ENCODE data around the gene RPAP3.

The RPAP3 gene

DNA sequence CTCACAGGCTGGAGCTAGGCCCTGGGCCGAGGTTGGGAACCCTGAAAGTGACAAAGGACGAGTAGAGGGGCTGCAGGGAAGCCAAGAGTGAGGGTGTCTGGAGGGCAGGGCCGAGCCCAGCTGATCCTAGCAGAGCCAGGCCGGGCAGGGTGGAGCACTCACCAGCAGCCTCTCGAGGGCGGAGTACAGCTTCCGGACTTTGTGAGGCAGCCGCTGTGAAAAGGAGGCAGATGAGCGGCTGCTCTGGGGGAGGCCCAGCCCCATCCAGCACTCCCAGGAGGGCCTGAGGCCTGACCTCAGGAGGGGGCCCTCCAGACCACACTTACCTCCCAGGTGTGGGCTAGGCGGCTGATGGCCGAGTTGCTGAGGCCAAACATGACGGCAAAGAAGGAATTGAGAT is 34.1 kb upstream of the RPAP3 start:
- Histone ChIP-seq H3K4me3 (ENCODE audit: low read length) (no peak overlapping the region), H3K27ac (ENCODE audit: low read depth, low read length) (no peak overlapping the region), H3K4me1 (ENCODE audit: control insufficient read depth, insufficient read depth, low read length) (peaks cover 20% of the 10 kb centered on the region), H3K36me3 (ENCODE audit: control insufficient read depth, insufficient read depth, low read length) (no peaks in the 10 kb centered on the region), H3K9ac (ENCODE audit: low read length) (no peak overlapping the region), H3K27me3 (ENCODE audit: control insufficient read depth, insufficient read depth, low read length) (no peaks in the 10 kb centered on the region)

DNA sequence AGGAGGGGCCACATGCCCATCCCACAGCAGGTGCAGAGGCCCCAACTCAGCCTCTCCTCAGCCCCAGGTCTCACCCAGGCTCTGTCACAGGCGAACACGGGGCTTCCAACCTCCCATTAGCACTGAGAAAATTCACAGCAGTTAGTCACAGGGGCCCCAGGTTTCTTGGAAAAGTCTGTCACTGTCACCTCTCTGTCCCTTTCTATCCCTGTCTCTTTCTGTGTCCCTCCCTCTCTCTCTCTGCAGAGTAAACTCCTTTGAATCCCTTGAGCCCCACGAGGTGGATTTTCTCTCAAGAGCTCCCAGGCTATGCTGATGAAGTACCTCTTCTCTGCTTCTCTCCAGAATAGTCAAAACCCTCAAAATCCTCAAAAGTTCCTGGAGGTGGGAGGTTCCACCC is 33.5 kb upstream of the RPAP3 start:
- H3K36me3 ChIP-seq (ENCODE audit: control insufficient read depth, insufficient read depth, low read length), result no peaks in the 10 kb centered on the region
- no peak overlapping the region for H3K27ac ChIP-seq (ENCODE audit: low read depth, low read length)
- H3K9ac ChIP-seq (ENCODE audit: low read length), result no peak overlapping the region
- no peaks in the 10 kb centered on the region for H3K27me3 ChIP-seq (ENCODE audit: control insufficient read depth, insufficient read depth, low read length)
- H3K4me1 ChIP-seq (ENCODE audit: control insufficient read depth, insufficient read depth, low read length), result peaks cover 20% of the 10 kb centered on the region
- H3K4me3 ChIP-seq (ENCODE audit: low read length), result no peak overlapping the region

DNA sequence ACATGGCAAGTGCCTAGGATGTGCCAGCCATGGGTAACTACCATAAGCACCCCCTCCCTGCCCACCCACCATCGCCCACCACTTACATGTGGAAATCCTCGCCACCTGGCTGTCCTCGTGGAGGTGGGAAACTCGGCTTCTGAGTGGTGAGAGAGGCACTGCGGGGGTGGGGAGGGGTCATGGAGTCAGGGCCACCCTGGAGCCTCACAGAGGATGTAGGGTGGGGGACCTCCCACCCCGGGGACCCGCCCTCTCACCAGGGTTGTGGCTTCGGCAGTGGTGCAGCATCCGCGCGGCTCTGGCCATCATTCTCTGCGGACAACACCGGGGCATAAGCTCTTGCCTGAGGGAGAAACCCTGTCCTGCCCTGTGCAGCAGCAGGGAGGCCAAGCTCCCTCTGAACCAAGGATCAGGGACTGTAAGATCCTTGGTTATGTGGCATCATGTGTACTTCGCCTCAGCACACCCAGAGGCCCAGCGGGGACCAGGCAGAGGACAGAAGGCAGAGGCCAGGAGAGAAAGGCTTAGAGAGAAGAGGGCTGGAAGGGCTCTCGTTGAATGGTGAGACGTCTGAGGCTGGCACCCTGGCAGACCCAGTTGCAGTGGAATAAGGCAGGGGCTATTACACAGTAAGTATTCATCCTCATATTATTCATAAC is 32.2 kb upstream of the RPAP3 start:
- no peak overlapping the region for H3K9ac ChIP-seq (ENCODE audit: low read length)

GRCh38 chr12:47736877-47737676 is 31.2 kb upstream of the RPAP3 start:
- H3K9ac ChIP-seq (ENCODE audit: low read length), result peak overlapping the region; percentile 16
- peaks cover 20% of the 10 kb centered on the region for H3K4me1 ChIP-seq (ENCODE audit: control insufficient read depth, insufficient read depth, low read length)
- no peaks in the 10 kb centered on the region for H3K27me3 ChIP-seq (ENCODE audit: control insufficient read depth, insufficient read depth, low read length)
- no peaks in the 10 kb centered on the region for H3K36me3 ChIP-seq (ENCODE audit: control insufficient read depth, insufficient read depth, low read length)
- peak overlapping the region; percentile 35 for H3K4me3 ChIP-seq (ENCODE audit: low read length)
- H3K27ac ChIP-seq (ENCODE audit: low read depth, low read length), result peak overlapping the region; percentile 90

More for the DNA sequence above, 32.2 kb upstream of the RPAP3 start:
- Histone ChIP-seq H3K36me3 (ENCODE audit: control insufficient read depth, insufficient read depth, low read length) (no peaks in the 10 kb centered on the region), H3K27me3 (ENCODE audit: control insufficient read depth, insufficient read depth, low read length) (no peaks in the 10 kb centered on the region), H3K27ac (ENCODE audit: low read depth, low read length) (peak overlapping the region; percentile 90), H3K4me3 (ENCODE audit: low read length) (no peak overlapping the region), H3K4me1 (ENCODE audit: control insufficient read depth, insufficient read depth, low read length) (peaks cover 20% of the 10 kb centered on the region)

DNA sequence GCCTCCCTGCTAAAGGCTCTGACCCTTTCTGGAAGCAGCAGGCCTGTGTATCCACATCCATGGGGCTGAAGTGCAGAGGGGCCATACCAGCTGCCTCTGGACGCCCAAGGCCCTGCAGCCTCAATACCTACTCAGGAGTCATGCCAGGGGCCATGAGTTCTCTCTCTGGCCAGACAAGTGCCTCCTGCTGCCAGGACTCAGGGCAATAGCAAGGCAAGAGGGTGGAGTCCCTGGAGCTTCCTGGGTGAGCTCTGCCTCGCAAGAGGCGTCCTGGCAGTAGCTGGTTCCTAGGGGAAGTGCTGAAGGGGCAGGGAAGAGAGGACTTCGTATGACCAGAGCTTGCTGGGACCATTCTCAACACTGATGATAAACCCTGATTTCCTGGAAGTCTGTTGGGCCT is 30.4 kb upstream of the RPAP3 start:
- peaks cover 20% of the 10 kb centered on the region for H3K4me1 ChIP-seq (ENCODE audit: control insufficient read depth, insufficient read depth, low read length)
- no peaks in the 10 kb centered on the region for H3K36me3 ChIP-seq (ENCODE audit: control insufficient read depth, insufficient read depth, low read length)
- peak overlapping the region; percentile 35 for H3K4me3 ChIP-seq (ENCODE audit: low read length)
- no peak overlapping the region for H3K9ac ChIP-seq (ENCODE audit: low read length)
- H3K27me3 ChIP-seq (ENCODE audit: control insufficient read depth, insufficient read depth, low read length), result no peaks in the 10 kb centered on the region
- peak overlapping the region; percentile 90 for H3K27ac ChIP-seq (ENCODE audit: low read depth, low read length)

GRCh38 chr12:47735649-47736048 is 29.8 kb upstream of the RPAP3 start:
- H3K9ac ChIP-seq (ENCODE audit: low read length), result no peak overlapping the region
- H3K4me1 ChIP-seq (ENCODE audit: control insufficient read depth, insufficient read depth, low read length), result peaks cover 20% of the 10 kb centered on the region
- no peaks in the 10 kb centered on the region for H3K36me3 ChIP-seq (ENCODE audit: control insufficient read depth, insufficient read depth, low read length)
- no peaks in the 10 kb centered on the region for H3K27me3 ChIP-seq (ENCODE audit: control insufficient read depth, insufficient read depth, low read length)
- H3K27ac ChIP-seq (ENCODE audit: low read depth, low read length), result peak overlapping the region; percentile 90
- H3K4me3 ChIP-seq (ENCODE audit: low read length), result no peak overlapping the region

DNA sequence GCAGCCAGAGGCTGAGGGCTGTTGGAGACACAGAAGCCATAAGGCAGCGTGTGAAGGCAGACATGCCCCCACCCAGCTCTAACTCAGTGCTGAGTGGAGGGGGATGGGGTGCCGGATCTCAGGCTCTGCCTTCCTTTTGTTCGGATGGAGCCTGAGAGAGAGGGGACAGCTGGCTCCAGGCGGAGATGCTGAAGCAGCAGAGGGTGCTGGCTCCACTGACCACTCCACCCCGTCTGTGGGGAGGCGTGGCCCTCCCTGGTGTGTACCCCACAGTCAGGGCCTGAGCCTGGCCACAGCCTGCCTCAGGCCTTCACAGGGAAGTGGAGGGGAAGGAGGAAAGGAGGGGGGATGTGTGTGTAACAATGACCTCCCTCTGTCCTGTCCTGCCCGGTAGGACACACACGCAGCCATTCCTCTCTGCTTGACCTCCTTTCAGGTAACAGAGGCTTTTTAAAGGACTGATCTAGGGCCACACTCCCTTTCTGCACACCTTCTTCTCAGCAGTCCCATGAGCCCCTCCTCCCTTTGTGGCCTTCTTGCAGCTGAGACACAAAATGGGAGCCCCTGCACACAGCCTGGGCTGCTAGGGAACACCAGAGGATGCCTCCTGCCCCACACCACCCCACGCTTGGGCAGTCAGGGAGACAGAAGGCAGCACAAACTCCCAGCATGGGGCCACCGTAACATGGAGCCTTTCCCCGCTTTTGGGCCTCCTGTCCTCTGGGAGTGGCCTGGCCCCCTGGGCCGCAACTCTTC is 29.1 kb upstream of the RPAP3 start:
- Histone ChIP-seq H3K4me1 (ENCODE audit: control insufficient read depth, insufficient read depth, low read length) (peaks cover 20% of the 10 kb centered on the region), H3K27ac (ENCODE audit: low read depth, low read length) (no peak overlapping the region), H3K9ac (ENCODE audit: low read length) (no peak overlapping the region), H3K27me3 (ENCODE audit: control insufficient read depth, insufficient read depth, low read length) (no peaks in the 10 kb centered on the region), H3K4me3 (ENCODE audit: low read length) (no peak overlapping the region), H3K36me3 (ENCODE audit: control insufficient read depth, insufficient read depth, low read length) (no peaks in the 10 kb centered on the region)

GRCh38 chr12:47733142-47733541 is 27.3 kb upstream of the RPAP3 start:
- Histone ChIP-seq H3K4me1 (ENCODE audit: control insufficient read depth, insufficient read depth, low read length) (peaks cover 20% of the 10 kb centered on the region), H3K36me3 (ENCODE audit: control insufficient read depth, insufficient read depth, low read length) (no peaks in the 10 kb centered on the region), H3K27me3 (ENCODE audit: control insufficient read depth, insufficient read depth, low read length) (no peaks in the 10 kb centered on the region), H3K4me3 (ENCODE audit: low read length) (no peak overlapping the region), H3K27ac (ENCODE audit: low read depth, low read length) (no peak overlapping the region), H3K9ac (ENCODE audit: low read length) (no peak overlapping the region)

- no peaks in the 10 kb centered on the region for H3K27me3 ChIP-seq (ENCODE audit: control insufficient read depth, insufficient read depth, low read length)
- peaks cover 18% of the 10 kb centered on the region for H3K4me1 ChIP-seq (ENCODE audit: control insufficient read depth, insufficient read depth, low read length)
- H3K4me3 ChIP-seq (ENCODE audit: low read length), result no peak overlapping the region
- H3K9ac ChIP-seq (ENCODE audit: low read length), result no peak overlapping the region
- H3K27ac ChIP-seq (ENCODE audit: low read depth, low read length), result no peak overlapping the region
- no peaks in the 10 kb centered on the region for H3K36me3 ChIP-seq (ENCODE audit: control insufficient read depth, insufficient read depth, low read length)
Measured at GRCh38 chr12:47732504-47732903, 26.7 kb upstream of the RPAP3 start.

- no peak overlapping the region for H3K27ac ChIP-seq (ENCODE audit: low read depth, low read length)
- no peaks in the 10 kb centered on the region for H3K27me3 ChIP-seq (ENCODE audit: control insufficient read depth, insufficient read depth, low read length)
- peaks cover 10% of the 10 kb centered on the region for H3K4me1 ChIP-seq (ENCODE audit: control insufficient read depth, insufficient read depth, low read length)
- no peaks in the 10 kb centered on the region for H3K36me3 ChIP-seq (ENCODE audit: control insufficient read depth, insufficient read depth, low read length)
- no peak overlapping the region for H3K4me3 ChIP-seq (ENCODE audit: low read length)
- H3K9ac ChIP-seq (ENCODE audit: low read length), result no peak overlapping the region
Measured at GRCh38 chr12:47731723-47732122, 25.9 kb upstream of the RPAP3 start.

DNA sequence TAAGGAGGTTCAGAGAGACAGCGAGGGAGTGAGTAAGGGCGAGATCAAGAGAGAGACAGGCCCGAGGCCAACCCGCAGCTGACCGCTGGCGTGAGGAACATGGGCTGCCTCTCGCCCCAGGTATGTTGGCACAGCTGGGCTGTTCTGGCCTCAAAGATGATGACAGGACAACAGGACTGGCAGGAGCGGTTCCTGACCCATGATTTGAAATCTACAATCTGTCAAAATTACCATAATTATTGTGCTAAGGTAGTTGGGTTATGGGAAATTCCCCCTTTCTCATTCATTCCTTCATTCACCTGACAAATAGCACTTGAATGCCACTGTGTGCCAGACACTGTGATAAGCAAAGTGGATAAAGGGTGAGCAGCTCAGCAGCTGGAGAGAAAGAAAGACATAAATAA is 24.5 kb upstream of the RPAP3 start:
- H3K36me3 ChIP-seq (ENCODE audit: control insufficient read depth, insufficient read depth, low read length), result no peaks in the 10 kb centered on the region
- no peak overlapping the region for H3K4me3 ChIP-seq (ENCODE audit: low read length)
- H3K27ac ChIP-seq (ENCODE audit: low read depth, low read length), result no peak overlapping the region
- no peak overlapping the region for H3K9ac ChIP-seq (ENCODE audit: low read length)
- H3K4me1 ChIP-seq (ENCODE audit: control insufficient read depth, insufficient read depth, low read length), result no peaks in the 10 kb centered on the region
- no peaks in the 10 kb centered on the region for H3K27me3 ChIP-seq (ENCODE audit: control insufficient read depth, insufficient read depth, low read length)

- Histone ChIP-seq H3K27ac (ENCODE audit: low read depth, low read length) (no peak overlapping the region), H3K4me1 (ENCODE audit: control insufficient read depth, insufficient read depth, low read length) (no peaks in the 10 kb centered on the region), H3K4me3 (ENCODE audit: low read length) (no peak overlapping the region), H3K9ac (ENCODE audit: low read length) (no peak overlapping the region), H3K27me3 (ENCODE audit: control insufficient read depth, insufficient read depth, low read length) (no peaks in the 10 kb centered on the region), H3K36me3 (ENCODE audit: control insufficient read depth, insufficient read depth, low read length) (no peaks in the 10 kb centered on the region)
Measured at GRCh38 chr12:47729233-47729632, 23.4 kb upstream of the RPAP3 start.

Data from rectal smooth muscle tissue (tissue), 1 donor.